HG02763 (cell line): ENCODE measurements around the gene KTI12.
"Not testable (repeated sequence)": the region's sequence is repeated elsewhere in the genome, so short reads cannot be mapped to it uniquely, and the experiment has no call there.

ENCODE experiments used
- ATAC-seq: cut with Tn5 transposase; IDR thresholded peaks from one replicate; pipeline ENCODE4 v1.9.1; 2021; ENCODE audit warnings: mild to moderate bottlenecking, moderate library complexity; ENCODE audit not compliant: unreplicated experiment

The KTI12 gene

DNA sequence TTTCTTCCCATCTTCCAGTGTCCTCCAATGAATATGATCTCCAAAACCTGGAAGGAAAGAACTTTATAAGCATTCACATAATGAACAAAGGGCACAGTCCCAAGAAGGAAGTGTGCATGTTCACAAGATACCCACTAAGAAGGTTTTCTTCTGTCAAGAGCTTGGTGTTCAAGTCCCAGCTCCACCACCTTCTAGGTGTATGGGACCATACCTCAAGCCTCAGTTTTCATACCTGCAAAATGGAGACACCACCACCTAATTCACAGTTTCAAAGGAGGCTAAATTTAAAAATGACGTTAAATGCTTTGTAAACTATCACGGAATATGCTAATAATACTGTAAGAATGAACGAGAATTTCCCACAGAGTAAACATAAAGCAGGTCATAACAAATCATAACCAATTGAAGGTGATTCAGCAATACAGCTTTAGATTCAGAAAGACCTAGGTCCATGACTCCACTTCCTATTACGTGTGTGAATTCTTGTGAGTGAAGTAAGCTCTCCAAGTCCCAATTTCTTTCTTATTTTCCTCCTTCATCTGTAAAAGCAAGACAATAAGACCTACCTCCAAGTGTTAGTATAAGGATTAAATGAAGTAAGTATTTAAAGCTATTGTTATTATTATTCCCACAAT lies 8.1 kb upstream of the KTI12 start:
- no peak for ATAC-seq

- ATAC-seq = no peak
Measured at GRCh38 chr1:52037909-52038308, 4.3 kb upstream of the KTI12 start.

GRCh38 chr1:52037402-52037814 lies 3.8 kb upstream of the KTI12 start:
- ATAC-seq = no peak

DNA sequence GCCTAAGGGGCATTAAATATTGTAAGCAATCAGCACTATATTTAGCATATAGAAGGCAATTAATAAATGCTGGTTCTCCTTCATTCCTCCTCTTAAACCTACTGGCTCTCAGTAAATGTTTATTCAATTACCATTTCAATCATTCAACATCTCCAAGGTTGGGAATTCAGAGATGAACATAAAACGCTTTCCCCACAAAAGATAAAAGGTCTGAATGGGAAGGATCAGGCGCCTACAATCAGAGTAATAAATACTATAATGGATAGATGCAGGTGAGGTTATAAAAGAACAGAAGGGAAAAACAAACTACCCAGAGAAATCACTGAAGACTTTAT lies 407 bp upstream of the KTI12 start:
- ATAC-seq = no peak

GRCh38 chr1:52032785-52033131 lies 852 bp downstream of the KTI12 start:
- peak; percentile 39 for ATAC-seq

DNA sequence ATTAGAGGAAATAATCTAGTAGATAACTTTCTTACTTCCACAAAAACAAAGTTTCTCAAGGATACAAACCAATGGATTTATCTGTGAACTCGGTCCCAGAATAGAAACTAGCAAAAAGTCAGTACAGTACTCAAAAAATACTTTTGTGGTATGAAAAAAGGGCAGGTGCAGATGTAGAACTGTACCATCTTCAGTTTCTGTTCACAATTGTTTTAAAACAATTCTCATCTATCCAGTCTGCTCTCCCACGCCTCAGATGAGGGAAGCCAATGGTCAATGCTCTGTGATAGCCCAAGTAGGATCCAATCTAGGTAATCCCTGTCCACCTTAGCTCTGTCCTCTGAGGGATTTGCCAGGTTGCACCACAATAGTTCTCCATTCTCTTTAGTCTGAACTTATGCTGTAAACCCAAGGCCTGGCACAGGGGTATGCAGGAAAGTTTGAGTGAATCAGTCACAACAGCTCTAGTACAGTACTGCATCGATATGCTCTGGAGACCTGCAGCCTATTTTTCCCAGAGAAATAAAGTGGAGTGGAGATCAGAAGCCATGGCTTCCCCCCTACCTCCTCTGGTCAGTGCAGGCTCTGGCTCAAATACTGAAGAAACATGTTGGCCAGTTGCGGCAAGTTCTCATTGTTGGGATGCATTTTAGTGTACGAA lies 1.4 kb downstream of the KTI12 start:
- no peak for ATAC-seq

DNA sequence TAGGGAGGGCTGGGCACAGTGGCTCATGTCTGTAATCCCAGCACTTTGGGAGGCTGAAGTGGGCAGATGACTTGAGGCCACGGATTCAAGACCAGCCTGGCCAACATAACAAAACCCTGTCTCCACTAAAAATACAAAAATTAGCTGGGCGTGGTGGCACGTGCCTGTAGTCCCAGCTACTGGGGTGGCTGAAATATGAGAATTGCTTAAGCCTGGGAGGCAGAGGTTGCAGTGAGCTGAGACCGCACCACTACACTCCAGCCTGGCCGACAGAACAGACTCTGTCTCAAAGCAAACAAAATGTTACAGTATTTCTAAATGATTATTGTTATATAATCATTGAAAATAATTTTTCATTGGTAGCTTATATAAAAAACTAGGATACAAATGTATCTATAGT lies 4.8 kb downstream of the KTI12 start:
- not testable (repeated sequence) for ATAC-seq

GRCh38 chr1:52028328-52028727 lies 5.3 kb downstream of the KTI12 start:
- no peak for ATAC-seq

GRCh38 chr1:52026278-52026677 lies 7.3 kb downstream of the KTI12 start:
- ATAC-seq = no peak

DNA sequence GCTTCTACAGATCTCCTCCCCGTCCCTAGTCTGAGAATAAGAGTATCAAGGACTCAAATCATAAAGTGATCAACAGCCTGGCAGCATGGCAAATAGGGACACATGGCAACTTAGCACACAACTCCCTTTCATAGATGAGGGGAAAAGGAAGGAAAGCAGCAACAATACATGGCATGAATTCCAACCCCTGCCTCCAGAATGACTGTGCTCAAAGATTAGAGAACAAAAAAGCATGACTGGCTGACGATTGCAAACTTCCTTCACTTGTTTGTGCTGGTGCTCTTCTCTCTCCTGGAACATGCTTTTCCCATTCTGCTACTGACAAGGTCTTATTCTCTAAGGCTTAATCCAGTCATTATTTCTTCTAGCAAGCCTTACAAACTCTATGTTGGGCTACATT lies 11.5 kb downstream of the KTI12 start:
- ATAC-seq = no peak

DNA sequence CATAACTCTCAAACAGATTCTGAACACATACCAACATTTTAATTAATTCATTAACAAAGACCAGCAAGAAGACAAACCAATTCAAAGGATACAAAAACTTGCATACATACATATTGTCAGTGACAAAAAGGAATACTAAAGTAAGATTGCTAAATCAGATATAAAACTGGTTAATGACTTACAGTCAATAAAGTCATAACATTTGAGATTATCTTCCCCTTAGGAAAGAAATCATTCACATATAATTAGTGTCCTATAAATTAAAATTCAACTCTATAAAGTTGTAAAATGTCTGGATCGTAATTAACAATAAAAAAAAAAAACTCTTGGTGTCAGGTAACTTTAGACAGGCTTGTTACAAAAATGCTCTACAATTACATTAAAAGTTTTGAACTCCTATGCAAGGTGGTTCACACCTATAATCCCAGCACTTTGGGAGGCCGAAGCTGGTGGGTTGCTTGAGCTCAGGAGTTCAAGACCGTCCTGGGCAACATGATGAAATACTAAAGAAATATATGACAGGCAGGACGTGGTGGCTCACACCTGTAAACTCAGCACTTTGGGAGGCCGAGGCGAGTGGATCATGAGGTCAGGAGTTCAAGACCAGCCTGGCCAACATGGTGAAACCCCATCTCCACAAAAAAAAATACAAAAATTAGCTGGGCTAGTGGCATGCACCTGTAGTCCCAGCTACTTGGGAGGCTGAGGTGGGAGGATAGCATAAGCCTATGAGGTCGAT lies 25.4 kb downstream of the KTI12 start:
- no peak for ATAC-seq

DNA sequence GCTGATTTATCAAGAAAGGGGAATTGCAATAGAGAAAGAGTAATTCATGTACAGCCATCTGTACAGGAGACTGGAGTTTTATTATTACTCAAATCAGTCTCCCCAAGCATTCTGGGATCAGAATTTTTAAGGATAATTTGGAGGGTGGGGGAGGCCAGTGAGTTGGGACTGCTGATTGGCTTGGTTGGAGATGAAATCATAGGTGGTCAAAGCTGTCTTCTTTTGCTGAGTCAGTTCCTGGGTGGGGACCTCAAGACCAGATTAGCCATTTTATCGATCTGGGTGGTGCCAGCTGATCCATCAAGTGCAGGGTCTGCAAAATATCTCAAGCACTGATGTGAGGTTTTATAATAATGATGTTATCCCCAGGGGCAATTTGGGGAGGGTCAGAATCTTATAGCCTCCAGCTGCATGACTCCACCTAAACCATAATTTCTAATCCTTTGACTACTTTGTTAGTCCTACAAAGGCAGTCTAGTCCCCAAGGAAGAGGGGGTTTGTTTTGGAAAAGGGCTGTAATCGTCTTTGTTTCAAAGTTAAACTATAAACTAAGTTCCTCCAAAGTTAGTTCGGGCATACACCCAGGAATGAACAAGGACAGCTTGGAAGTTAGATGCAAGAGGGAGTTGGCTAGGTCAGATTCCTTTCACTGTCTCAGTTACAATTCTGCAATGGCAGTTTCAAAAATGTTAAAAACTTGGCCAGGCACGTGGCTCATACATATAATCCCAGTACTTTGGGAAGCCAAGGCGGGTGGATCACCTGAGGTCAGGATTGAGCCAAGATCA lies 26.2 kb downstream of the KTI12 start:
- ATAC-seq = no peak

DNA sequence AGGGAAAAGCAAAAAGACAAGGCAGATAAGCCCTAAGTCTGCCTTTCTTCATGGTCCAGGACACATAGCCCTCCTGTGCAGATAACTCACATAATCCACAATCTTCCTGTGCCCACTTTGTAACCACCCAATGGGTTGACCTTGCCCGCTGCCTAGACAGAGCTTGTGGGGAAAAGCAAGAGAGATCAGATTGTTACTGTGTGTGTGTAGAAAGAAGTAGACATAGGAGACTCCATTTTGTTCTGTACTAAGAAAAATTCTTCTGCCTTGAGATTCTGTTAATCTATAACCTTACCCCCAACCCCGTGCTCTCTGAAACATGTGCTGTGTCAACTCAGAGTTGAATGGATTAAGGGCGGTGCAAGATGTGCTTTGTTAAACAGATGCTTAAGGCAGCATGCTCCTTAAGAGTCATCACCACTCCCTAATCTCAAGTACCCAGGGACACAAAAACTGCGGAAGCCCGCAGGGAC lies 27.5 kb downstream of the KTI12 start:
- ATAC-seq = not testable (repeated sequence)

- ATAC-seq = not testable (repeated sequence)
Measured at GRCh38 chr1:52005548-52005947, 28.1 kb downstream of the KTI12 start.

DNA sequence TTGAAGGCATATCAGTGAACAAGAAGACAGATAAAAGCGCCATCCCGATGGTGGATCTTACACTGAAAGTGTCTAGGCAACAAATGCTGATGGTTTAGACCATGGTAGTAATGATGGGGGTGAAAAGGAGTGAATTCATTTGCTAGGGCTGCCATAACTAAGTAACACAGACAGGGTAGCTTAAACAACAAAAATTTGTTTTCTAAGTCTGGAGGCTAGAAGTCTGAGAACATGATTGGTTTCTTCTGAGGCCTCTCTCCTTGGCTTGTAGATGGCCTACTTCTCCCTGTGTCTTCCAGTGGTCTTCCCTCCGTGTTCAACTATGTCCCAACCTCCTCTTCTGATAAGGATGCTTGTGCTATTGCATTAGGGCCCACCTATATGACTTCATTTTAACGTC lies 29.7 kb downstream of the KTI12 start:
- no peak for ATAC-seq

DNA sequence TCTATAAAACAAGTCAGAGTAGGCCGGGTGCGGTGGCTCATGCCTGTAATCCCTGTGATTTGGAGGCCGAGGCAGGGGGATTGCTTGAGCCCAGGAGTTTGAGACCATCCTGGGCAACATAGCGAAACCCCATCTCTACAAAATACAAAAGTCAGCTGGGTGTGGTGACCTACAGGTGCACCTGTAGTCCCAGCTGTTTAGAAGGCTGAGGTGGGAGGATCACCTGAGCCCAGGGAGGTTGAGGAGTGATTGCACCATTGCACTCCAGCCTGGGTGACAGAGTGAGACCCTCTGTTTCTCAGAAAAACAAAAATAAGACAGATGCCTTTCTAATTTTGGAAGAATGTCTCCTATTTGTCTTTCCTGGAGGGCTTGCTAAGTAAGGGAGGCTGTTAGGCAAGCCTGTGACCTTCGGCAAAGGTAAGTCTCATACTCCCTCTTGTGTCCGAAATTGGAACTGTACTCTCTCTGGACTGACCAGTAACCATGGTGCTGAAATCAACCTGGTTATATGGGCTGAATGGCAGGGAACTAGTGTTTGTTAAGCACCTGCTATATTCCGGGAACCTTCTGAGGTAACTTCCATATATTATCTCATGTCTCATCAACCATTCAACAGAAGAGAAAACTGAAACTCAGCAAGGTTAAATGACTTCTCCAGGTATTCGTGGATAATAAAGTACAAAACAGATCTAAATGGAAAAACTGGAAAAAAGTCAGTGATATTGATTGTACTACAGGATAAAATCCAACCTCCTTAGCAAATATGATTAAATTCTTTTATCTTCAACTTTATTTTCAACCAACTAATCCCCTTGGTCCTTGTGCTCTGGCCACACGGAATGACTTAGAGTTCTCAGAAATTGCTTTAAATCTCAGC lies 31.3 kb downstream of the KTI12 start:
- ATAC-seq = peak; percentile 54

DNA sequence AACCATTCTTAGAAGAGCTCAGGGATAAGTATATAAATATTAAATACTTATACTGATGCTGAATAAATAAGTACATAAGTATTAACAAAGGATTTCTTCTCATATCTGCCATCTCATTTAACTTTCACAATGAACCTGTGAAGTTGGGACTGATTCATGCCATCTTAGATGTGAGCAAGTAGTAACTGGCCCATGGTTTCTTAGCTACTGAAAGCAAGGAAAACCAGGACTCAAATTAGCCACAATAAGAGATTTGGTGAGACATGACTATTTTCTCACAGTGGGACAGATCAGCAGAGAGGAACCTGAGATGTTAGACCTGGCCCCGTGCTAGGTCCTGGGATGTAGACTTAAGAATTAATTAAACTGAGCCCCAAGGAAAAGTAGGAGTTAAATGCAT lies 34.9 kb downstream of the KTI12 start:
- ATAC-seq = no peak

DNA sequence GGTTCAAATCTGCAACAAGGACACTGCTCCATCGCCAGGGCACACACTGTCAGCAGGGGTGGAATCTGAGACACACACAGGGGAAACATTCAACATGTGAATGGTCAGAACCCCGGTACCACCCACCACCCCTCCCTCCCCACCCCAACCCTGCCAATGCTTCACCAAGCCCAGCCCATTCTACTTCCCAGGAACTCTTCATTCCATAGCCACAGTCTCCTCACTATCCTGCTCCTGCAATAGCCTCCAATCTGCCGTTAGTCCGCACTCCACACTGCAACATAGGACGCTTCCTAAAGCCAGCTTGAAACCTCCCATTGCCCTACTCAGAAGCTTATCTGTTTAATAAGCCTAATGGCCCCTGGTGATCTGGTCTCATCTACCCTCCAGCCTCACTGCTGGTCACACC lies 35.6 kb downstream of the KTI12 start:
- no peak for ATAC-seq

GRCh38 chr1:51990478-51990965 lies 43.1 kb downstream of the KTI12 start, which contains the start of gene RAB3B:
Gene RAB3B (minus strand): TSS chr1:51990700. CDS start chr1:51977117, 13,583 bp downstream.
- peak; percentile 51 for ATAC-seq
